PC-9 (cell line): ENCODE results near the gene ERC1. TPM values are rescaled to one million over a fixed set of nuclear protein-coding genes. Genes with fewer than 3 reads are reported as not detected.

Experiments used
- BruUV-seq: library from RNA; stranded (reverse); fragments of 400-500 nt; replicated peaks from 2 replicates; lab custom pipeline; 2021; lab: Mats Ljungman, UMichigan
- CTCF ChIA-PET: fragments of 300-600 bp; sonication (Branson Sonifier 250); formaldehyde crosslinking; loops from one replicate; lab custom pipeline; 2022; ENCODE audit warnings: antibody characterized with exemption; lab: Charles Lee
- POLR2A ChIA-PET: fragments of 300-600 bp; sonication (Branson Sonifier 250); formaldehyde crosslinking; loops from one replicate; lab custom pipeline; 2022; ENCODE audit warnings: antibody characterized with exemption; ENCODE audit not compliant: unreplicated experiment; lab: Charles Lee
- DNase-seq, 2 experiments: peaks; one replicate each; pipeline versions ENCODE4 v3.0.0 to v3.0.0-alpha.2; 2015 to 2022; ENCODE audit warnings: mixed read lengths in 1 of 2
- H2AFZ ChIP-seq: fragments of 200-600 bp; sonication (generic); 2 replicates; pipeline ENCODE4 v1.8.1; 2017; ENCODE audit warnings: antibody characterized with exemption
- H3F3A ChIP-seq: fragments of 200-600 bp; sonication (generic); 2 replicates; pipeline ENCODE4 v1.8.1; 2017; ENCODE audit warnings: antibody characterized with exemption, mild to moderate bottlenecking, low read depth; ENCODE audit not compliant: insufficient read depth
- H3K27ac ChIP-seq: fragments of 200-600 bp; sonication (generic); 2 replicates; pipeline ENCODE4 v1.6.1; 2016; ENCODE audit warnings: mixed run types
- H3K27me3 ChIP-seq: fragments of 200-600 bp; sonication (generic); 2 replicates; pipeline ENCODE4 v1.6.1; 2016; ENCODE audit warnings: low read depth, mixed run types; ENCODE audit not compliant: insufficient read depth
- H3K36me3 ChIP-seq: fragments of 200-600 bp; sonication (generic); 2 replicates; pipeline ENCODE4 v1.6.1; 2016; ENCODE audit warnings: low read depth, mixed run types
- H3K4me1 ChIP-seq: fragments of 200-600 bp; sonication (generic); replicated peaks from 2 replicates; pipeline ENCODE4 v1.6.1; 2016; ENCODE audit warnings: mixed run types; ENCODE audit not compliant: insufficient read depth
- H3K4me2 ChIP-seq: fragments of 200-600 bp; sonication (generic); 2 replicates; pipeline ENCODE4 v1.6.1; 2017; ENCODE audit warnings: mixed run types
- H3K4me3 ChIP-seq: fragments of 200-600 bp; sonication (generic); 2 replicates; pipeline ENCODE4 v1.6.1; 2016; ENCODE audit warnings: mixed run types
- H3K79me2 ChIP-seq: fragments of 200-600 bp; sonication (generic); 2 replicates; pipeline ENCODE4 v1.6.1; 2017; ENCODE audit warnings: low read depth, mixed run types
- H3K9me2 ChIP-seq: fragments of 200-600 bp; sonication (generic); 2 replicates; pipeline ENCODE4 v1.8.1; 2017; ENCODE audit warnings: mild to moderate bottlenecking; ENCODE audit not compliant: insufficient read depth
- H3K9me3 ChIP-seq: fragments of 200-600 bp; sonication (generic); 2 replicates; pipeline ENCODE4 v1.8.1; 2016; ENCODE audit warnings: low read depth; ENCODE audit not compliant: insufficient read depth
- H4K20me1 ChIP-seq: fragments of 200-600 bp; sonication (generic); 2 replicates; pipeline ENCODE4 v1.8.1; 2017; ENCODE audit not compliant: insufficient read depth
- EZH2 ChIP-seq: fragments of 200-600 bp; sonication (generic); IDR thresholded peaks from 2 replicates; pipeline ENCODE4 v1.8.0; 2017; ENCODE audit warnings: antibody characterized with exemption, low read depth
- intact Hi-C: fragments of 100-400 bp; cut with micrococcal nuclease; formaldehyde crosslinking; loops from one replicate; pipeline ENCODE4 v1.10.0; 2022; ENCODE audit not compliant: unreplicated experiment
- total RNA-seq: library from RNA; stranded (reverse); gene quantifications from 2 replicates; pipeline ENCODE4 v1.2.3, GENCODE V29; 2021
- TF ChIP-seq, protein P1 (sequence below): fragments of 200-600 bp; sonication (generic); conservative IDR thresholded peaks from 2 replicates; pipeline ENCODE4 v1.6.1; 2017; ENCODE audit warnings: mixed run types, antibody characterized with exemption, mild to moderate bottlenecking, moderate library complexity

The ERC1 gene
- total RNA-seq, 1 experiment from 2014 or later: 52.0 TPM

GRCh38 chr12:1502831-1503230 is 511.8 kb downstream of the ERC1 start:
- H3K36me3 ChIP-seq: no peaks in the 10 kb centered on the region
- H2AFZ ChIP-seq: no peak overlapping the region
- TF ChIP-seq EZH2: no peak
- TF ChIP-seq, protein P1, sequence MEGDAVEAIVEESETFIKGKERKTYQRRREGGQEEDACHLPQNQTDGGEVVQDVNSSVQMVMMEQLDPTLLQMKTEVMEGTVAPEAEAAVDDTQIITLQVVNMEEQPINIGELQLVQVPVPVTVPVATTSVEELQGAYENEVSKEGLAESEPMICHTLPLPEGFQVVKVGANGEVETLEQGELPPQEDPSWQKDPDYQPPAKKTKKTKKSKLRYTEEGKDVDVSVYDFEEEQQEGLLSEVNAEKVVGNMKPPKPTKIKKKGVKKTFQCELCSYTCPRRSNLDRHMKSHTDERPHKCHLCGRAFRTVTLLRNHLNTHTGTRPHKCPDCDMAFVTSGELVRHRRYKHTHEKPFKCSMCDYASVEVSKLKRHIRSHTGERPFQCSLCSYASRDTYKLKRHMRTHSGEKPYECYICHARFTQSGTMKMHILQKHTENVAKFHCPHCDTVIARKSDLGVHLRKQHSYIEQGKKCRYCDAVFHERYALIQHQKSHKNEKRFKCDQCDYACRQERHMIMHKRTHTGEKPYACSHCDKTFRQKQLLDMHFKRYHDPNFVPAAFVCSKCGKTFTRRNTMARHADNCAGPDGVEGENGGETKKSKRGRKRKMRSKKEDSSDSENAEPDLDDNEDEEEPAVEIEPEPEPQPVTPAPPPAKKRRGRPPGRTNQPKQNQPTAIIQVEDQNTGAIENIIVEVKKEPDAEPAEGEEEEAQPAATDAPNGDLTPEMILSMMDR: no peak
- H4K20me1 ChIP-seq: no peaks in the 10 kb centered on the region
- intact Hi-C loops: loop anchor here (5.0 kb wide), 1 partner anchor 79 kb away; no protein-coding TSS in a partner anchor
- no TSS peak for BruUV-seq
- ChIA-PET POLR2A (interaction anchor here (0.6 kb wide), 1 partner anchor 820 kb away, joined by 3 read pairs; no protein-coding TSS in a partner anchor), CTCF (no interaction called here)
- no peak overlapping the region for H3K4me3 ChIP-seq
- no peaks in the 10 kb centered on the region for H3K9me3 ChIP-seq
- H3K9me2 ChIP-seq: no peaks in the 10 kb centered on the region
- H3F3A ChIP-seq: no peaks in the 10 kb centered on the region
- DNase-seq: no peak
- no peaks in the 10 kb centered on the region for H3K27me3 ChIP-seq
- no peak overlapping the region for H3K27ac ChIP-seq
- H3K4me1 ChIP-seq: peaks cover 14% of the 10 kb centered on the region
- H3K79me2 ChIP-seq: no peaks in the 10 kb centered on the region
- no peak overlapping the region for H3K4me2 ChIP-seq

DNA sequence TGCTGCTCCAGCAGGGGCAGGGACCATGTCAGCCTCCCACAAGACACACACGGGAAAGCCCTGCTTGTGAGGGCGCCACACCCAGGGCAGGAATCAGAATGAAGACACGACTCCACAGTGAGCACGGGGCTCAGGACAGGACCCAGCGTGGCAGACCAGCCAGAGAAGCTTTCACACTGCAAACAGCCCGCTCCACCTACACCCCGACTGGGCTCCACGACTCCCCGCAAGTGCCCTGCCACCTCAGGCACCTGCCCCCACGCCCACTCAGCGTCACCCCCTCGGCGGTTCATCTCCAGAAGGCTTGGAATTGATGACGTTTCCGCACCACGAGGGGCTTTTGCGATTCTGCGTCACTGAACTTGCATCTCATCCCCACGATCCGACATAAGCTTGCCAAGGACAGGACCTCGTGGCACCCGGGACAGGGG is 512.3 kb downstream of the ERC1 start:
- ChIA-PET POLR2A (interaction anchor here (0.6 kb wide), 1 partner anchor 821 kb away, joined by 3 read pairs; no protein-coding TSS in a partner anchor), CTCF (no interaction called here)

GRCh38 chr12:1504304-1504894 is 513.4 kb downstream of the ERC1 start:
- no peak overlapping the region for H3K27ac ChIP-seq
- H3F3A ChIP-seq: no peaks in the 10 kb centered on the region
- H3K79me2 ChIP-seq: no peaks in the 10 kb centered on the region
- no peaks in the 10 kb centered on the region for H3K27me3 ChIP-seq
- H2AFZ ChIP-seq: no peak overlapping the region
- ChIA-PET CTCF (no interaction called here), POLR2A (interaction anchor here (0.7 kb wide), 1 partner anchor 58 kb away, joined by 4 read pairs; no protein-coding TSS in a partner anchor)
- BruUV-seq: no TSS peak
- H3K9me3 ChIP-seq: no peaks in the 10 kb centered on the region
- no peak overlapping the region for H3K4me2 ChIP-seq
- H3K9me2 ChIP-seq: no peaks in the 10 kb centered on the region
- intact Hi-C loops: loop anchor here (5.0 kb wide), 1 partner anchor 78 kb away; no protein-coding TSS in a partner anchor
- H3K4me3 ChIP-seq: no peak overlapping the region
- H3K4me1 ChIP-seq: peaks cover 14% of the 10 kb centered on the region
- DNase-seq: no peak
- no peaks in the 10 kb centered on the region for H4K20me1 ChIP-seq
- no peaks in the 10 kb centered on the region for H3K36me3 ChIP-seq
- TF ChIP-seq EZH2: no peak
- TF ChIP-seq, protein P1: no peak

More for the DNA sequence above, 512.3 kb downstream of the ERC1 start:
- Histone ChIP-seq H3F3A (no peaks in the 10 kb centered on the region), H3K36me3 (no peaks in the 10 kb centered on the region), H3K79me2 (no peaks in the 10 kb centered on the region), H3K27ac (no peak overlapping the region), H3K27me3 (no peaks in the 10 kb centered on the region), H3K4me2 (no peak overlapping the region), H3K9me2 (no peaks in the 10 kb centered on the region), H4K20me1 (no peaks in the 10 kb centered on the region), H3K4me1 (peaks cover 14% of the 10 kb centered on the region), H3K9me3 (no peaks in the 10 kb centered on the region), H3K4me3 (no peak overlapping the region), H2AFZ (no peak overlapping the region)
- intact Hi-C loops: loop anchor here (5.0 kb wide), 1 partner anchor 79 kb away; no protein-coding TSS in a partner anchor
- no peak for DNase-seq
- TF ChIP-seq, protein P1: no peak
- no peak for TF ChIP-seq EZH2
- BruUV-seq: no TSS peak
